OCI-LY7 (cell line): ENCODE results near the gene GRID2IP. TPM values are rescaled to one million over a fixed set of nuclear protein-coding genes. Genes with fewer than 3 reads are reported as not detected.

ENCODE experiments used
- BruUV-seq: library from RNA; stranded (reverse); fragments of 400-500 nt; replicated peaks from 2 replicates; lab custom pipeline; 2021; lab: Mats Ljungman, UMichigan
- CTCF ChIA-PET: fragments of 300-600 bp; sonication (Branson Sonifier 250); formaldehyde crosslinking; loops from one replicate; lab custom pipeline; 2022; ENCODE audit warnings: antibody characterized with exemption; ENCODE audit not compliant: unreplicated experiment; lab: Charles Lee
- POLR2A ChIA-PET: fragments of 300-600 bp; sonication (Branson Sonifier 250); formaldehyde crosslinking; loops from one replicate; lab custom pipeline; 2022; ENCODE audit warnings: antibody characterized with exemption; lab: Charles Lee
- DNase-seq: peaks from one replicate; pipeline ENCODE4 v3.0.0-alpha.2; 2015; ENCODE audit warnings: low spot score
- H2AFZ ChIP-seq: fragments of 200-600 bp; sonication (generic), shearing (Covaris generic); 2 replicates; pipeline ENCODE4 v1.6.1; 2014; ENCODE audit warnings: mild to moderate bottlenecking, antibody characterized with exemption, low read length, moderate library complexity
- H3K27ac ChIP-seq: fragments of 200-600 bp; sonication (generic); 2 replicates; pipeline ENCODE4 v1.5.1; 2014; ENCODE audit warnings: mixed run types, low read depth, mild to moderate bottlenecking, moderate library complexity, low read length, inconsistent platforms; ENCODE audit not compliant: poor library complexity, severe bottlenecking
- H3K36me3 ChIP-seq: fragments of 200-600 bp; sonication (generic); 2 replicates; pipeline ENCODE4 v1.6.1; 2014; ENCODE audit warnings: mild to moderate bottlenecking, antibody characterized with exemption, low read length, moderate library complexity, mixed read lengths; ENCODE audit not compliant: insufficient read depth
- H3K4me1 ChIP-seq: fragments of 200-600 bp; sonication (generic); 2 replicates; pipeline ENCODE4 v1.5.1; 2014; ENCODE audit warnings: mild to moderate bottlenecking, low read length; ENCODE audit not compliant: insufficient read depth, poor library complexity, severe bottlenecking
- H3K4me2 ChIP-seq: fragments of 200-600 bp; sonication (generic); 2 replicates; pipeline ENCODE4 v1.6.1; 2014; ENCODE audit warnings: mild to moderate bottlenecking, low read length
- H3K4me3 ChIP-seq: fragments of 200-600 bp; sonication (generic); 2 replicates; pipeline ENCODE4 v1.5.1; 2014; ENCODE audit warnings: mild to moderate bottlenecking, low read depth, low read length; ENCODE audit not compliant: poor library complexity, severe bottlenecking
- H3K79me2 ChIP-seq: fragments of 200-600 bp; sonication (generic); 2 replicates; pipeline ENCODE4 v1.6.1; 2016; ENCODE audit warnings: low read depth, mild to moderate bottlenecking, low read length, moderate library complexity, mixed read lengths; ENCODE audit not compliant: insufficient read depth
- H3K9me2 ChIP-seq: fragments of 200-600 bp; sonication (generic); 2 replicates; pipeline ENCODE4 v1.6.1; 2016; ENCODE audit warnings: mild to moderate bottlenecking, low read length, mixed read lengths; ENCODE audit not compliant: insufficient read depth
- H3K9me3 ChIP-seq: fragments of 200-600 bp; sonication (generic); 2 replicates; pipeline ENCODE4 v1.6.1; 2014; ENCODE audit warnings: mild to moderate bottlenecking, mixed run types, low read length, mixed read lengths
- H4K20me1 ChIP-seq: fragments of 200-600 bp; sonication (generic); 2 replicates; pipeline ENCODE4 v1.6.1; 2014; ENCODE audit warnings: mild to moderate bottlenecking, antibody characterized with exemption, low read length, moderate library complexity, mixed read lengths; ENCODE audit not compliant: insufficient read depth
- CTCF ChIP-seq: fragments of 200-600 bp; sonication (generic); conservative IDR thresholded peaks from 2 replicates; pipeline ENCODE4 v1.5.1; 2014; ENCODE audit warnings: mild to moderate bottlenecking, antibody characterized with exemption, low read length, moderate library complexity, mixed read lengths
- EZH2phosphoT487 ChIP-seq: fragments of 200-600 bp; sonication (generic); IDR thresholded peaks from 2 replicates; pipeline ENCODE4 v1.6.1; 2018; ENCODE audit warnings: low read depth, borderline replicate concordance, mild to moderate bottlenecking, mixed run types, antibody characterized with exemption, low read length, moderate library complexity, mixed read lengths
- intact Hi-C: fragments of 100-400 bp; cut with micrococcal nuclease; formaldehyde crosslinking; loops from one replicate; pipeline ENCODE4 v1.10.0; 2022; ENCODE audit not compliant: unreplicated experiment
- total RNA-seq, 2 experiments: library from RNA; depleted of rRNA in 1 of 2; stranded (reverse); fragments of >200 nt in 1 of 2; shearing (Covaris generic) in 1 of 2; gene quantifications; 2 replicates each; pipeline ENCODE4 v1.2.3, GENCODE V29; 2014 to 2022

GRID2IP gene
- total RNA-seq, 2 experiments from 2014 or later, result 0.16 to 0.32 TPM

GRCh38 chr7:6579446-6579845 lies 28.2 kb upstream of the GRID2IP start:
- peak; percentile 59 for DNase-seq
- H3K9me3 ChIP-seq, result peaks cover 13% of the 10 kb centered on the region; the same call in 1 of the 2 replicates
- no peak overlapping the region for H3K4me3 ChIP-seq
- no TSS peak for BruUV-seq
- TF ChIP-seq CTCF (peak; percentile 62), EZH2phosphoT487 (no peak)
- peaks cover 31% of the 10 kb centered on the region for H3K36me3 ChIP-seq
- H3K4me2 ChIP-seq, result peak overlapping the region; percentile 46
- H3K4me1 ChIP-seq, result peaks cover 90% of the 10 kb centered on the region
- H4K20me1 ChIP-seq, result no peaks in the 10 kb centered on the region
- H3K27ac ChIP-seq, result peak overlapping the region; percentile 99
- H3K79me2 ChIP-seq, result peaks cover 25% of the 10 kb centered on the region; the same call in 1 of the 2 replicates
- no peaks in the 10 kb centered on the region for H3K9me2 ChIP-seq
- ChIA-PET POLR2A (interaction anchor here (0.6 to 1.9 kb wide), 3 partner anchors 11 to 45 kb away, joined by 3 to 5 read pairs (median 4); partner anchors contain the start of gene INTS15), CTCF (no interaction called here)
- H2AFZ ChIP-seq, result no peak overlapping the region
- intact Hi-C loops, result no loop called here

GRCh38 chr7:6578114-6579084 lies 27.1 kb upstream of the GRID2IP start:
- H3K4me3 ChIP-seq, result peak overlapping the region; percentile 87

More at GRCh38 chr7:6578114-6579084, 27.1 kb upstream of the GRID2IP start:
- Histone ChIP-seq H3K9me3 (peaks cover 13% of the 10 kb centered on the region; the same call in 1 of the 2 replicates), H3K79me2 (peaks cover 25% of the 10 kb centered on the region; the same call in 1 of the 2 replicates), H3K4me1 (peaks cover 82% of the 10 kb centered on the region), H3K4me2 (peak overlapping the region; percentile 71), H3K9me2 (no peaks in the 10 kb centered on the region), H4K20me1 (no peaks in the 10 kb centered on the region), H2AFZ (no peak overlapping the region), H3K36me3 (peaks cover 21% of the 10 kb centered on the region), H3K27ac (peak overlapping the region; percentile 79)
- BruUV-seq, result TSS peak; percentile 63
- TF ChIP-seq EZH2phosphoT487 (no peak), CTCF (no peak)
- POLR2A ChIA-PET, result interaction anchor here (0.7 to 1.9 kb wide), 4 partner anchors 9 to 55 kb away, joined by 3 to 7 read pairs (median 4); no protein-coding TSS in a partner anchor
- DNase-seq, result no peak
- CTCF ChIA-PET, result no interaction called here
- intact Hi-C loops, result no loop called here
